ENCODE measurements around the gene RASGRP2. TPM values are rescaled to one million over a fixed set of nuclear protein-coding genes. Genes with fewer than 3 reads are reported as not detected.

RASGRP2 gene
- total RNA-seq, 1 experiment from 2014 or later: not detected

- ChIA-PET CTCF (interaction anchor here (0.6 to 1.3 kb wide), 3 partner anchors 14 to 427 kb away, joined by 3 read pairs; partner anchors contain the start of gene RASGRP2), POLR2A (interaction anchor here (1.1 kb wide), 1 partner anchor 18 kb away, joined by 3 read pairs; no protein-coding TSS in a partner anchor)
- DNase-seq (ENCODE audit: unreplicated experiment): no peak
- H3K27ac Mint-ChIP-seq (ENCODE audit: low read depth, unreplicated experiment): no peak overlapping the region
- no peaks in the 10 kb centered on the region for H3K9me3 Mint-ChIP-seq (ENCODE audit: unreplicated experiment)
- no peaks in the 10 kb centered on the region for H3K27me3 Mint-ChIP-seq (ENCODE audit: insufficient read depth, unreplicated experiment)
- peaks cover 8% of the 10 kb centered on the region for H3K36me3 Mint-ChIP-seq (ENCODE audit: insufficient read depth, unreplicated experiment)
- BruUV-seq (replicated peaks): no TSS peak
- no peaks in the 10 kb centered on the region for H3K4me1 Mint-ChIP-seq (ENCODE audit: insufficient read depth, unreplicated experiment)
- TF ChIP-seq CTCF (IDR thresholded peaks at IDR 0.05; ENCODE audit: unreplicated experiment): no peak
- H3K4me3 Mint-ChIP-seq (ENCODE audit: unreplicated experiment): no peak overlapping the region
- intact Hi-C loops (cut with micrococcal nuclease): no loop called here
These were observed 13.8 kb upstream of the RASGRP2 start for GRCh38 chr11:64757549-64758329.

GRCh38 chr11:64755681-64756361, 11.9 kb upstream of the RASGRP2 start:
- peaks cover 2% of the 10 kb centered on the region for H3K36me3 Mint-ChIP-seq (ENCODE audit: insufficient read depth, unreplicated experiment)
- no peak overlapping the region for H3K27ac Mint-ChIP-seq (ENCODE audit: low read depth, unreplicated experiment)
- no peak for DNase-seq (ENCODE audit: unreplicated experiment)
- BruUV-seq (replicated peaks): no TSS peak
- H3K9me3 Mint-ChIP-seq (ENCODE audit: unreplicated experiment): no peaks in the 10 kb centered on the region
- intact Hi-C loops (cut with micrococcal nuclease): no loop called here
- H3K4me1 Mint-ChIP-seq (ENCODE audit: insufficient read depth, unreplicated experiment): no peaks in the 10 kb centered on the region
- H3K27me3 Mint-ChIP-seq (ENCODE audit: insufficient read depth, unreplicated experiment): no peaks in the 10 kb centered on the region
- H3K4me3 Mint-ChIP-seq (ENCODE audit: unreplicated experiment): no peak overlapping the region
- no peak for TF ChIP-seq CTCF (IDR thresholded peaks at IDR 0.05; ENCODE audit: unreplicated experiment)
- ChIA-PET POLR2A (no interaction called here), CTCF (interaction anchor here (0.6 kb wide), 1 partner anchor 23 kb away, joined by 4 read pairs; the partner anchor contains the start of gene SF1)

- DNase-seq (ENCODE audit: unreplicated experiment): no peak
- no peaks in the 10 kb centered on the region for H3K36me3 Mint-ChIP-seq (ENCODE audit: insufficient read depth, unreplicated experiment)
- ChIA-PET CTCF (interaction anchor here (0.6 kb wide), 1 partner anchor 10 kb away, joined by 3 read pairs; no protein-coding TSS in a partner anchor), POLR2A (no interaction called here)
- no peaks in the 10 kb centered on the region for H3K4me1 Mint-ChIP-seq (ENCODE audit: insufficient read depth, unreplicated experiment)
- BruUV-seq (replicated peaks): no TSS peak
- no peaks in the 10 kb centered on the region for H3K9me3 Mint-ChIP-seq (ENCODE audit: unreplicated experiment)
- intact Hi-C loops (cut with micrococcal nuclease): no loop called here
- no peaks in the 10 kb centered on the region for H3K27me3 Mint-ChIP-seq (ENCODE audit: insufficient read depth, unreplicated experiment)
- TF ChIP-seq CTCF (IDR thresholded peaks at IDR 0.05; ENCODE audit: unreplicated experiment): no peak
- H3K27ac Mint-ChIP-seq (ENCODE audit: low read depth, unreplicated experiment): no peak overlapping the region
- no peak overlapping the region for H3K4me3 Mint-ChIP-seq (ENCODE audit: unreplicated experiment)
These were observed 11.1 kb upstream of the RASGRP2 start for GRCh38 chr11:64754919-64755662.

Measured in MCF 10A (cell line).